ENCODE data around the gene FCHO2. TPM values are rescaled to one million over a fixed set of nuclear protein-coding genes. Genes with fewer than 3 reads are reported as not detected.

FCHO2 gene
- total and polyA plus RNA-seq, 7 donors = 4.0 to 19.9 (median 16.6) TPM

- H3K36me3 ChIP-seq (ENCODE audit: insufficient read depth in 1 of 2, low read depth in 1 of 2) = peaks cover 2 to 15% of the 10 kb centered on the region in 2 donors
- H3K9me3 ChIP-seq = no peaks in the 10 kb centered on the region
- WGBS, 3 donors = 89 to 100% (median 93%) methylated on average over 1 of the region's 1 CpG
- DNase-seq (no peak), ATAC-seq (no peak)
- intact Hi-C loops (cut with DNase I) = no loop called here
- no peak overlapping the region for H3K27ac ChIP-seq
- no peaks in the 10 kb centered on the region for H3K4me1 ChIP-seq
- H3K4me3 ChIP-seq = no peak overlapping the region
- TF ChIP-seq CTCF (IDR thresholded peaks at IDR 0.05) = no peak
- no peaks in the 10 kb centered on the region for H3K27me3 ChIP-seq (ENCODE audit: insufficient read depth in 3 of 3, low read length in 2 of 3)
Observed at GRCh38 chr5:72985719-72986118, 29.9 kb downstream of the FCHO2 start.

- WGBS, 3 donors = 84 to 100% (median 93%) methylated on average over 1 of the region's 1 CpG
- no peaks in the 10 kb centered on the region for H3K9me3 ChIP-seq
- peaks cover 4 to 35% of the 10 kb centered on the region in 2 donors for H3K36me3 ChIP-seq (ENCODE audit: insufficient read depth in 1 of 2, low read depth in 1 of 2)
- no peak for DNase-seq
- no peak for TF ChIP-seq CTCF (IDR thresholded peaks at IDR 0.05)
- no peak overlapping the region for H3K4me3 ChIP-seq
- intact Hi-C loops (cut with DNase I) = no loop called here
- no peaks in the 10 kb centered on the region for H3K27me3 ChIP-seq (ENCODE audit: insufficient read depth in 3 of 3, low read length in 2 of 3)
- no peaks in the 10 kb centered on the region for H3K4me1 ChIP-seq
- no peak overlapping the region for H3K27ac ChIP-seq
- ATAC-seq = no peak
Observed at GRCh38 chr5:72988769-72989168, 32.9 kb downstream of the FCHO2 start.

GRCh38 chr5:72991394-72991793 is 35.6 kb downstream of the FCHO2 start:
- Histone ChIP-seq H3K4me3 (no peak overlapping the region), H3K4me1 (no peaks in the 10 kb centered on the region), H3K27me3 (ENCODE audit: insufficient read depth in 3 of 3, low read length in 2 of 3) (no peaks in the 10 kb centered on the region), H3K36me3 (ENCODE audit: insufficient read depth in 1 of 2, low read depth in 1 of 2) (peaks cover 4 to 51% of the 10 kb centered on the region in 2 donors), H3K27ac (no peak overlapping the region), H3K9me3 (no peaks in the 10 kb centered on the region)
- TF ChIP-seq CTCF (IDR thresholded peaks at IDR 0.05) = no peak
- intact Hi-C loops (cut with DNase I) = no loop called here
- ATAC-seq (no peak), DNase-seq (no peak)

- intact Hi-C loops (cut with DNase I) = no loop called here
- Histone ChIP-seq H3K27me3 (ENCODE audit: insufficient read depth in 3 of 3, low read length in 2 of 3) (no peaks in the 10 kb centered on the region), H3K36me3 (ENCODE audit: insufficient read depth in 1 of 2, low read depth in 1 of 2) (peaks cover 6 to 70% of the 10 kb centered on the region in 2 donors), H3K4me1 (no peaks in the 10 kb centered on the region), H3K27ac (no peak overlapping the region), H3K4me3 (no peak overlapping the region), H3K9me3 (no peaks in the 10 kb centered on the region)
- 95 to 97% (median 96%) methylated on average over 1 of the region's 1 CpG for WGBS, 3 donors
- no peak for DNase-seq
- TF ChIP-seq CTCF (IDR thresholded peaks at IDR 0.05) = no peak
- ATAC-seq = no peak
Observed at GRCh38 chr5:72994578-72994977, 38.7 kb downstream of the FCHO2 start.

- 95 to 96% (median 95%) methylated on average over 28 of the region's 28 CpGs for WGBS, 3 donors
- Histone ChIP-seq H3K27me3 (ENCODE audit: insufficient read depth in 3 of 3, low read length in 2 of 3) (no peaks in the 10 kb centered on the region), H3K36me3 (ENCODE audit: insufficient read depth in 1 of 2, low read depth in 1 of 2) (peaks cover 2 to 51% of the 10 kb centered on the region in 2 donors), H3K4me3 (no peak overlapping the region), H3K4me1 (no peaks in the 10 kb centered on the region), H3K27ac (no peak overlapping the region), H3K9me3 (no peaks in the 10 kb centered on the region)
- intact Hi-C loops (cut with DNase I) = no loop called here
- no peak for ATAC-seq
- no peak for DNase-seq
- no peak for TF ChIP-seq CTCF (IDR thresholded peaks at IDR 0.05)
Observed at GRCh38 chr5:72996632-72997031, 40.8 kb downstream of the FCHO2 start.

Data from psoas muscle (tissue), 8 donors.